Islet precursor cell (in vitro differentiated cells): ENCODE results near the gene TSHZ2.

ENCODE experiments used
- DNase-seq: peaks from one replicate; pipeline ENCODE4 v3.0.0-alpha.2; 2018

TSHZ2 gene

DNA sequence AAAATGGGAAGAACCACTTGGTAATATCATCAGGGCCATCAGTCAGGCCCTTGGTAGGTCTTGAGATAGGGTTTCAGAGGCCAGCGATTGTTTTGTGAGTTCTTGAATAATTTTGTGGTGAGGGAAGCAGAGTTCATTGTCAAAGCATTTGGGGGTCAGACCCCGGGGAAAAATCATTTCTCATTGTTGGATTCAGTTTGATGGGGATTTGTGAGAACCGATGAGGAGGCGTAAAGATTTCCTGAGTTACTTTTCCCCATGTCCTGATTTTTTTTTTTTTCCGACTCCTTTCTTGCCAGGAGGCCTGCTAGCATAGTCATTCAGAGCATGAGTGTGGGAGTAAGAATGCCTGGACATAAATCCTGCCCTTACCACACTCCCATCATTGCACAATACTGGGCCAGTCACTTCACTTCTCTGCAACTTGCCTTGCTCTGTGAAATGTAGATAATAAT lies 60.3 kb downstream of the TSHZ2 start:
- DNase-seq, result no peak

GRCh38 chr20:53033176-53033575 lies 61.0 kb downstream of the TSHZ2 start:
- DNase-seq, result no peak

GRCh38 chr20:53034899-53035298 lies 62.7 kb downstream of the TSHZ2 start:
- DNase-seq, result no peak

GRCh38 chr20:53036992-53037391 lies 64.8 kb downstream of the TSHZ2 start:
- DNase-seq, result no peak

DNA sequence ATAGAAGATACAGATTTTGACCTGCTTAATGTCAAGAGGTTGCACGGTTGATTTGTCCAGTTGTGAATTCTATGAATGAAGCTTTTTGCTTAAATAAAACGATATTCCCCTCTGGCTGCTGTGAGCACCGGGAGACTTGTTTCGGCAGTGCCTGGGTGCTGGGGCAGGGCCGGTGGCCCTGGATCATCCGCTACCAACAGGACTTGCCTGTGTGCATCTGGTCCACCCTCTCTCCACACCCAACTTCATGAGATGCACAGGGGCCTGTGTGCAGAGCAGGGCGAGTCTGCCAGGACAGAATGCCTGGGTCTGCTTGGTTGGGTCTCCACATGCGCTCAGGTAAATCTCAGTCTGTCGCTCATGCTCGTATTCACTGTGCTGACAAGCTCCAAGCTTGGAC lies 65.5 kb downstream of the TSHZ2 start:
- DNase-seq, result no peak

DNA sequence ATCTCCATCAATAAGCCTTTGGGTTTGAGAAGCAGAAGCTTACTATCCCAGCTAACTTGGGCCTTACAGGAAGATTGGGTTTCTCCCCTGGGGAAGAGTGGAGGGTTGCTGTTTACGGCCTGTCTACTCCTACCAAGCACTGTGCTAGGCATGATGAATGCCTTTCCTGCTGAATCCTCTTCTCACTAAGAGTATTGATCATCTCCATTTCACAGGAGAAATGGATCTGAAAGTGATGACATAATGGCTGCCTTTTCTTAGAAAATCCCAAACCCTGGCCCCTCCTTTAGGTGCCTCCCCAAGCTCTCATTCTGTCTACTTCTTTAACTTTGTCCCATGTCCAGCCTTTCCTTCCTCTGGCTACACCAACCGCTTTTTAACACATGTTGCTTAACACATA lies 66.1 kb downstream of the TSHZ2 start:
- no peak for DNase-seq

GRCh38 chr20:53040693-53041589 lies 68.8 kb downstream of the TSHZ2 start:
- no peak for DNase-seq

DNA sequence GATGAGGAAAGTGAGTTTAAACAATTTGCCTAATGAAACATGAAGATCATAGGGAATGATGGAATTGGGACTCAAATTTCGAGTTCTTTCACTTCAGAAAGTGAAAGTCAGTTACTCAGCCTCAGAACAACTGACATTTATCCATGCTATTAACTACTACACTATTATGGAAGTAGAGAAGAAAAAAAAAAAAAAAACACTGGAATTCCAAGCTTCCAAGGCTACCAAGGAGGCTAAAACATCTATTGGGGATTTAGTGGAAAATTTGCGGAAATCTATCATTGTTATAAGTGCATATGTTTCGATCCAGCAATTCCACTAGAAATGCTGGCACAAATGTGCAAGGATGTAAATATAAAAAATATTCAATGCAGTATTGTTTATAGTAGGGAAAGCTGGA lies 70.4 kb downstream of the TSHZ2 start:
- DNase-seq, result no peak

DNA sequence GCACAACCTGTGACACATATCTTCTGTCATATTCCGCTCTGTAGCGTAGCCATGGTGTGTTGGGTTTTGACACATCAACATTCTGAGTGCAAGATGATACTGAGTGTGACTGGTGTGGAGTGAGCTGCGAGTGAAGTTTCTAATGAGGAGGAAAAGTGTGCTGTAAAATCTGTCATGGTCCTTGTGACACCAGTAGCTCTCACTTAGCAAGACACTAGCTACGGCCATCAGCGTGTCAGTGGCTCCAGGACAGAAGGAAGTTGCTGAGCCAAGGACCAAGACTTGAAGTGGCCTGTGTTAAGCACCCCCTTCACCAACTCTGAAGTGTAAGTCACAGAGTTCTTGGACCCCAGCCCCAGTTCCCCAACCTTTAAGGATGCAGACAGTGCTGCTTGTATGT lies 72.1 kb downstream of the TSHZ2 start:
- no peak for DNase-seq

DNA sequence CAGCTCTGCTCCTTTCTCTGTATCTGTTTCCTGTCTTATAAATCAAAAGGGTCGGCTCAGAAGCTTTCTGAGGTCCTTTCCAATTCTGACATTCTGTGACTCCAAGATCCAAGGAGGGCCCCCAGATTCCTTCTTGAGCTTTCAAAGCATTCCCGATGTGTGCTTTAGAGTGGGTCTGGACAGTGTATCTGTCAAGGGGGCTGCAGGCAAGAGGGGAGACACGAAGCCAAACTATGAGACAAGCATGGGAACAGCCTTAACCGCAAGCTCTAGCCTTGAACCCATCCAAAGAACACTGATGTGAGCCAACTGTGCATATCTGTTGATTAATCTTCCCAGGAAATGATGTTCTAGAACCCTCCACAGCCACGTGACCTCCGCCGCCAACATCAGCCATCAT lies 73.8 kb downstream of the TSHZ2 start:
- peak; percentile 67 for DNase-seq

- DNase-seq, result no peak
Observed at GRCh38 chr20:53047203-53047602, 75.0 kb downstream of the TSHZ2 start.

DNA sequence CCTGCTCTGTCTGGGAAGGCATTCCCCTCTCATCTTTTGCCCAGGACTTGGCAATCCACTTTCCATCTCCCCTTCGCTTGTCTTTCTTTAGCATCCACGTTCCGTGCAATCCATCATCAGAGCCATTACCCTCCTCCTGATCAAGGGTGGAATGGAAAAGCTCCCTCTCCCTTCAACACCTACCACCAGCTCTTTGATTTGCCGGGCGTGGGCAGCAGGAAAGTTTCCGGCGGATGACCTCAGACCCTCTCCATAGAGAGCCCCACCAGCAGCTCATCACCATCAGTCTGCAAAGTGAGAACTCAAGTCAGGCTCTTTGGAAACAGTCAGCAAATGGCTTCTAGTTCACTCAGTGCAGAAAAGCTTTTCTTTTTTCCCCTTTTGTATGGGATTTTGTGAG lies 76.2 kb downstream of the TSHZ2 start:
- no peak for DNase-seq

DNA sequence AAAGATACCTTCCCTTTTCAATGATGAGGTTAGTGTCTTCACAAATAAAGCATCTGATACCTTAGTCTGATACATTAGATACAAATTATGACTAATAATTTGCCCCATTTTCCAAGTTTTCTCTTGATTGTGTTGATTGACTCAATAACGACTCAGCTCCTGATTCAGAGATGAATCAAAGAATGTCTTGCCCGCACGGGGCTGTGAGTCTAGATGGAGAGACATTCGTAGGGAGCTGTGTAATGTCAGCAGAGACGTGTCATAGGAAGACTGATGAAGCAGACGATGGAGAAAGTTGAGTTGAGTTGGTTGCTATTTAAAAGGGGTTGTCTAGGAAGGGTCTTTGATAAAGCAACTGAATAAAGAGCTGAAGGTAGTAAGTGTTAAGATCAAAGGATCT lies 78.2 kb downstream of the TSHZ2 start:
- no peak for DNase-seq

- no peak for DNase-seq
Observed at GRCh38 chr20:53052380-53052779, 80.2 kb downstream of the TSHZ2 start.

DNA sequence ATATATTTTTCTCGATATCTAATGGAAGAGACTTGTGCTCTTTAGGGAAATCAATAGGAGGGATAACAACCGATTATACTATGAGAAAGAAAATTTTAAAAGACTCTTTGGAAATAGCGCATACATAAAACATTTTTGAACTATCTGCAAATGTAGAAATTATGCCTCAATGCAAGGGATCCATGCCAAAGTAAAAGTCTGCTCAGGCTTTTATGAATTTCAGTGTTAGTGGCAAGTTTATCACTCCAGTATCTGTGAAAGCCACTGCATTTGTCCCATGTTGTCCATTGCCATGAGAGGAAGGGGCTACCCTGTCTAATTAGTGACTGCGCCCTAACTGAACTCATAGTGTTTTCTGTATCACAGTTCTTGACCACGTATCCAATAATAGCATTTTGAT lies 81.4 kb downstream of the TSHZ2 start:
- DNase-seq, result no peak

DNA sequence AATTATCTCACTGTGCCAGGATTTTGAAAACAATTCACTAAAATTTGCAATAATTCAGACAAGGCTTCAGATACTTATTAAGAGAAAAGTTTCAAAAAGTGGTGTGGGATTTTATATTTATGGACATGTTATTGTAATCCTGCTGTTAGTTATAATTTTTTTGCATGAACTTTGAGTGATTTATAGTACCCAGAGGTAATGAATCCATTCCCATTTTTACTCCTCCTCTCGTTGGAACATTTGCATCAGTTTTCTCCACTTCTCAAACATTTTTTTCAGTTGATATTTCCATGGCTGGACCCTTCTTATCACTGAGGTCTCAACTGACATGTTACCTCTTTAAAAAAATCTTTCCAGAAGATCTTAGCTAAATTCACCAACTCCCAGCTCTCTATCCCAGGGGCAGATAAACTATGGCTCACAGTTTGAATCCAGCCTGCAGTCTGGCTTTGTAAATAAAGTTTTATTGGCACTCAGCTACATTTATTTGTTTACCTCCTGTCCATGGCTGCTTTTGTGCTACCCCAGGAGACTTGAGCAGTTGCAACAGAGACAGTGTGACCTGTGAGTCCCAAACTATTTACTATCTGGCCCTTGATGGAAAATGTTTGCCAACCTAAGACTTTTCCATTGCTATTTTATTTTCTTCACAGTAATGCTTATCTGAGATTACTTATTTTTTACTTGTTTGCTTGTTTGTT lies 83.4 kb downstream of the TSHZ2 start:
- no peak for DNase-seq

GRCh38 chr20:53057579-53057978 lies 85.4 kb downstream of the TSHZ2 start:
- no peak for DNase-seq

DNA sequence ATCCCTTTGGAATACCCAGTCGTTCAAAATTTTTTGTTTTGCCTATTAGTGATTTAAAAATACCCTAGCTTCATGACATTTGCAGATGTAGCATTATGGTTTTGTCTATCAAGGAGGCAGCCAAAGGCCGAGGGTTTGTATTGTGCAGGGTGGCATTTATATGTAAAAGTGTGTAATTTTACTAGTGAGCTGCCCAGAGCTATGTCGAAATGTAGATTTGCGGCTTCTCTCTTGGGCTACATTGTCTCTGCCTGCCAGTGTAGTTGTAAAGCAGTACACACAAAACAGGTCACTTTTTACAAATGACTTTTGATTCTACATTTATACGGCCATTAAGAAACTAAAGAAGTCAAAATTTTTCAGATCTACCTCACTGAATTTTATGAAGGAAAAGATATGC lies 87.7 kb downstream of the TSHZ2 start:
- no peak for DNase-seq

DNA sequence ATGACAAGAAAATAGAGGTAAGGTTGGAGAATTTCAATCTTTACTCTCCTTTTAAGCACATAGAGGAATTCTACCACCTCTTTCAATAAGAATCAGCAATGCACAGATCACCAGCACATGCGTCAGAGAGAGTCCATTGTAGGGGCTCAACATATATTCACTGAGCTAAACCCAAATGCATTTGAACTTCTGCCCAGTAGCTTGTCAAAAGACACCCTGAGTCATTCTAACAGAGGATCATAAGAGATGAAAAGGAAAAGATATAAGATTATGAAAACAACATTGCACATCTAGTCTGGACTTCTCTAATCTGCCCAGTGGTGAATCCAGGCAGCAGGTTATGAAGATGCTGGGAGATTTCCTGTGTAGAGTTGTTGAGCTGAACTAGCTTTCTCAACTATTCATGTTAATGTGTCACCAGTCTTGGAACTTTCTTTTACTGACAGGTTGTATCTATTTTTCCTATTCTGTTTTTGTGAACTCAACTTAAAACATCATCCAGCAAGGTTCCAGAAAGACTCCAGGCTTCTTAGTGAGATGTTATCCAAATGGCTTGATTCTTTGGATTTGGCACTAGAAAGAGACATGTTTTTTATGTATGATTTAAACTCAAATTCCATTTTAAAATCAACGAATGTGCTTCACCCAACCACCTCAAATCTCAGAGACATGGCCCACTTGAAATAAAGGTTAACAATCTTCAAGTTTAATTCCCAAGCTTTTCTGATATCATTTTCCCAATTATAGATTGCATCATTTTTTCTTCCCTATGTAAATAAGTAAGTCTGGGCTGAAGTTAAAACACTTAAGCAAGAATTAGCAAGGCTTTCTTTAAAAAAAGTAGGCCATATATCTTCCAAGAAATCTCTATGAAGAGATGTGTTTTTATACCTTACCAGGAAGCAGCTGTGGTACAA lies 89.3 kb downstream of the TSHZ2 start:
- DNase-seq, result no peak

DNA sequence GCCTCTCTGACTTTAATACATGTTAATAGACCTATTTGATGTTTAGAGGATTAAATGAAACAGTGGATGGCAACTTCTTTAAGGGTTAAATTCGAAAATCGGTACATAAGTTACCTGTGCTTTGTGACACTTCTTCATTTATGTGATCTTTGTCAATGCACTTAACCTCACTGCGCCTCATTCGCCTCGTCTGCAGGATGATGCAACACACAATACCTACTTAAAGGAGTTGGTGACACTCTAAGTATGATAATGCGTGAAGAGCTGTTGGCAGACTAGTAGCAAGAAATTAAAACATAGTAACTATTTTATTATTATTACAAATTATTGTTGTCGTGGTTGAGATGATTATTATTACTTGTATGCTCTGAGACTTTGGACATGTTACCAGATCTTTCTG lies 92.8 kb downstream of the TSHZ2 start:
- no peak for DNase-seq

DNA sequence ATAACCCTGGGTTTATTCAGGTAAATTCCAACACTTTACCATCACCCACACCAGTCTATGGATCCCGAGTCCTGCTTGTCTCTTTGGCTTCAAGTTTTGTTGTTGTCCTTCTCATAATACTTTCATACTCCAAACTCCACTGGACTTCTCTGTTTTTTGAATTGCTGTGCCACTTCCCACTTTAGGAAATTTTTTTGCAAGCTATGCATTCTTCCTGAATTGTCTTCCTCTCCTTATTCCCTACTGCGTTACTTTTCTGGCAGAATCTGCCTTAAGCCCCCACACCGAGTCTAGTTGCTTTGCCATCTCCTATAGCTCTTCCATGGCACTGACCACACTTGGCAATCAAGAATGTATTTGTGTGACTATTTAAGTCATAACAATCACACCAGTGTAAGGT lies 96.1 kb downstream of the TSHZ2 start:
- DNase-seq, result no peak

GRCh38 chr20:53069132-53069531 lies 97.0 kb downstream of the TSHZ2 start:
- no peak for DNase-seq

- DNase-seq, result no peak
Observed at GRCh38 chr20:53070224-53070623, 98.1 kb downstream of the TSHZ2 start.
